HG03097 (cell line): ENCODE measurements around the gene CYTH2.

Experiments used
- ATAC-seq: cut with Tn5 transposase; IDR thresholded peaks from one replicate; pipeline ENCODE4 v1.9.1; 2021; ENCODE audit not compliant: unreplicated experiment, low FRiP score

Gene CYTH2

GRCh38 chr19:48469289-48469881 lies at the start of gene CYTH2:
CYTH2 (plus strand) TSS chr19:48469369; CDS start chr19:48469508, 139 bp downstream.
- ATAC-seq: peak; percentile 30

GRCh38 chr19:48421548-48421947 lies 47.6 kb upstream of the CYTH2 start:
- ATAC-seq: no peak

GRCh38 chr19:48424694-48425219 lies 44.4 kb upstream of the CYTH2 start:
- ATAC-seq: no peak

GRCh38 chr19:48428670-48429069 lies 40.5 kb upstream of the CYTH2 start:
- ATAC-seq: no peak

- no peak for ATAC-seq
Observed at GRCh38 chr19:48433337-48433736, 35.8 kb upstream of the CYTH2 start.

GRCh38 chr19:48436586-48436985 lies 32.6 kb upstream of the CYTH2 start:
- no peak for ATAC-seq

GRCh38 chr19:48441360-48442050 lies 27.7 kb upstream of the CYTH2 start:
- no peak for ATAC-seq

GRCh38 chr19:48442116-48443035 lies 26.8 kb upstream of the CYTH2 start:
- no peak for ATAC-seq

- ATAC-seq: no peak
Observed at GRCh38 chr19:48443256-48443655, 25.9 kb upstream of the CYTH2 start.

- no peak for ATAC-seq
Observed at GRCh38 chr19:48443731-48444128, 25.4 kb upstream of the CYTH2 start.

- no peak for ATAC-seq
Observed at GRCh38 chr19:48444129-48444935, 24.8 kb upstream of the CYTH2 start.

- ATAC-seq: no peak
Observed at GRCh38 chr19:48444936-48445200, 24.3 kb upstream of the CYTH2 start.

- peak; percentile 31 for ATAC-seq
Observed at GRCh38 chr19:48445256-48445605, 23.9 kb upstream of the CYTH2 start.

GRCh38 chr19:48445606-48446481 lies 23.3 kb upstream of the CYTH2 start, which contains the start of gene GRWD1:
GRWD1 (plus strand) TSS chr19:48445983; CDS start chr19:48446006, 23 bp downstream.
- peak; percentile 85 for ATAC-seq

- ATAC-seq: no peak
Observed at GRCh38 chr19:48446579-48446978, 22.6 kb upstream of the CYTH2 start.

GRCh38 chr19:48448563-48448962 lies 20.6 kb upstream of the CYTH2 start:
- no peak for ATAC-seq

- no peak for ATAC-seq
Observed at GRCh38 chr19:48450441-48450840, 18.7 kb upstream of the CYTH2 start.

GRCh38 chr19:48450863-48451262 lies 18.3 kb upstream of the CYTH2 start:
- no peak for ATAC-seq

- ATAC-seq: no peak
Observed at GRCh38 chr19:48451624-48452023, 17.5 kb upstream of the CYTH2 start.
